ENCODE data around the gene NUP133. TPM values are rescaled to one million over a fixed set of nuclear protein-coding genes. Genes with fewer than 3 reads are reported as not detected.
"Not testable (repeated sequence)": the region's sequence is repeated elsewhere in the genome, so short reads cannot be mapped to it uniquely, and the experiment has no call there.

NUP133 gene
- total RNA-seq, 1 experiment from 2014 or later: 59.0 TPM

DNA sequence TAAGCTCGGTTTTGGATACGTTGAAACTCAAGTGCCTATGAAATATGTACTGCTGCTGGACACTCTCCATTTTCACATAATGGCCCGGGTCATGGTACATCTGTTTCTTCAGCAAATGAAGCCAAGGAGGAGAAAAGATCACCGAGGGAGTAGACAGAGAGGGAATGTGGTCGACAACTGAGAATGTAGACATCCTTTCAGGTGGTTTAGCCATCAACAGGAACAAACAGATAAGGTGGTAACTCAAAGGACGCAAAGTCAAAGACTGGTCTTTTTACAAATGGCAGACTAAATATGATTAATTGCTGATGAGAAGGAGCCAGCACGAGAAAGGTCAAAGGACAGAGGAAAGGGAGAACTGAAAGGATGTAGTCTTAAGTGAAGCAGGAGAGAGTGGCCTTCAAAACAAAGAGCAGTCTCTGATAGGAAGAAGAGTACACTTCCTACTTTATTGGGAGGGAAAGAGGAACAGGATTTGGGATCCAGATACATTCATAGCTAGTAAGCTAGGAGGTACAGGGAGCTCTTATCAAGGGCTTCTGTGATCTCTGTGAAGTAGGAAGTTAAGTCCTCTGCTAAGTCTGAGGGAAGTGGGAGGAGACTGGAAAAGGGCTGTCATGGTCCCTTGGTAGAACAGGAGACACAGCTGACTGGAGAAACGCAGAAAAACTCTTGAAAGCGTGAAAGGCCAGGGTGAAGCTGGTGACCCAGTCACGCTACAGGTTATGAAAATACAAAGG lies 28.3 kb downstream of the NUP133 start:
- Histone ChIP-seq H3K9me3 (ENCODE audit: low read depth, low read length, poor library complexity, severe bottlenecking) (no peaks in the 10 kb centered on the region), H3K27me3 (replicated peaks; ENCODE audit: insufficient read depth, low read depth, low read length, poor library complexity) (no peaks in the 10 kb centered on the region), H3K4me1 (ENCODE audit: insufficient read depth, low read length, poor library complexity, severe bottlenecking) (no peaks in the 10 kb centered on the region), H3K36me3 (ENCODE audit: insufficient read depth, low read length, poor library complexity, severe bottlenecking) (peaks cover 47% of the 10 kb centered on the region), H3K27ac (ENCODE audit: low read depth, low read length, poor library complexity, severe bottlenecking) (no peak overlapping the region), H3K4me3 (ENCODE audit: low read depth, low read length, poor library complexity, severe bottlenecking) (no peak overlapping the region)
- intact Hi-C loops (cut with micrococcal nuclease; ENCODE audit: unreplicated experiment): loop anchor here (2.0 kb wide), 1 partner anchor 215 kb away; no protein-coding TSS in a partner anchor
- no peak for DNase-seq (ENCODE audit: low spot score)
- BruUV-seq (replicated peaks): no TSS peak
- CTCF ChIA-PET: interaction anchor here (0.6 to 1.0 kb wide), 2 partner anchors 11 to 816 kb away, joined by 3 to 4 read pairs; no protein-coding TSS in a partner anchor
- POLR2A ChIA-PET (ENCODE audit: low non-redundant PET): no interaction called here
- TF ChIP-seq EZH2 (IDR thresholded peaks at IDR 0.05; ENCODE audit: borderline replicate concordance, low read depth, low read length, poor library complexity, severe bottlenecking): no peak

DNA sequence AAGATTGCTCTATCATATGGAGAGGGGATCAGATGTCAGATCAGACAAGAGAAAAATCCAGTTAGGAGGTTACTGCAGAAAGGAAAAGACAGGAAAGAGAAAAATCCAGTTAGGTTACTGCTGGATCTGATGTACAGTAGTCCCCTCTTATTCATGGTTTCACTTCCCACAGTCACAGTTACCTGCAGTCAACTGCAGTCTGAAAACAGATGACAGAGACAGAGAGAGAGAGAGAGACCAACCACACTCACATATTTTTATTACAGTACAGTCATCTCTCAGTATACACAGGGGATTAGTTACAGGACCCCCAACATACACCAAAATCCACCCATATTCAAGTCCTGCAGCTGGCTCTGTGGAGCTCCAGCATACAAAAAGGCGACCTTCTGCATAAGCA lies 29.3 kb downstream of the NUP133 start:
- Histone ChIP-seq H3K4me1 (ENCODE audit: insufficient read depth, low read length, poor library complexity, severe bottlenecking) (no peaks in the 10 kb centered on the region), H3K27me3 (replicated peaks; ENCODE audit: insufficient read depth, low read depth, low read length, poor library complexity) (no peaks in the 10 kb centered on the region), H3K9me3 (ENCODE audit: low read depth, low read length, poor library complexity, severe bottlenecking) (no peaks in the 10 kb centered on the region), H3K36me3 (ENCODE audit: insufficient read depth, low read length, poor library complexity, severe bottlenecking) (peaks cover 47% of the 10 kb centered on the region), H3K4me3 (ENCODE audit: low read depth, low read length, poor library complexity, severe bottlenecking) (no peak overlapping the region), H3K27ac (ENCODE audit: low read depth, low read length, poor library complexity, severe bottlenecking) (no peak overlapping the region)
- ChIA-PET POLR2A (ENCODE audit: low non-redundant PET) (no interaction called here), CTCF (no interaction called here)
- DNase-seq (ENCODE audit: low spot score): no peak
- intact Hi-C loops (cut with micrococcal nuclease; ENCODE audit: unreplicated experiment): no loop called here
- no peak for TF ChIP-seq EZH2 (IDR thresholded peaks at IDR 0.05; ENCODE audit: borderline replicate concordance, low read depth, low read length, poor library complexity, severe bottlenecking)
- TF ChIP-seq CTCF (conservative IDR thresholded peaks at IDR 0.05; ENCODE audit: low read depth, low read length): no peak
- BruUV-seq (replicated peaks): no TSS peak

- BruUV-seq (replicated peaks); intact Hi-C loops (cut with micrococcal nuclease; ENCODE audit: unreplicated experiment); H3K4me3 ChIP-seq (ENCODE audit: low read depth, low read length, poor library complexity, severe bottlenecking); H3K9me3 ChIP-seq (ENCODE audit: low read depth, low read length, poor library complexity, severe bottlenecking); H3K4me1 ChIP-seq (ENCODE audit: insufficient read depth, low read length, poor library complexity, severe bottlenecking); H3K27ac ChIP-seq (ENCODE audit: low read depth, low read length, poor library complexity, severe bottlenecking); POLR2A ChIA-PET (ENCODE audit: low non-redundant PET); H3K27me3 ChIP-seq (replicated peaks; ENCODE audit: insufficient read depth, low read depth, low read length, poor library complexity); DNase-seq (ENCODE audit: low spot score): not testable (repeated sequence)
- CTCF ChIA-PET: interaction anchor here (0.7 kb wide), 1 partner anchor 203 kb away, joined by 4 read pairs; no protein-coding TSS in a partner anchor
- H3K36me3 ChIP-seq (ENCODE audit: insufficient read depth, low read length, poor library complexity, severe bottlenecking): peaks cover 22% of the 10 kb centered on the region
These were observed 32.3 kb downstream of the NUP133 start for GRCh38 chr1:229475859-229476258.

DNA sequence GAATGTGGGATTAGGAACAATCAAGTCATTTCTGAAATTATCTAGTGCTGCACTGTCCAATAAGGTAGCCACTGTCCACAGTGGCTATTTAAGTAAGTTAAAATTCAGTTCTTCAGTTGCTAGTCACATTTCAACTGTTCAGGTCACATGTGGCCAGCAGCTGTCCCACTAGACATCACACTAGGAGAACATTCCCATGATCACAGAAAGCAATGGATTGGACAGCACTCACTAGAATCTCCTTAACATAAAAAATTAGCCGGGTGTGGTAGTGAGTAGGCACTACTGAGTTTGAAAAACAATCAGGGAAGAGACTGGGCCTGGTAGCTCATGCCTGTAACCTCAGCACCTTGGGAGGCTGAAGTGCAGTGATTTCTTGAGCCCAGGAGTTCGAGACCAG lies 33.6 kb downstream of the NUP133 start:
- Histone ChIP-seq H3K36me3 (ENCODE audit: insufficient read depth, low read length, poor library complexity, severe bottlenecking) (peaks cover 29% of the 10 kb centered on the region), H3K27me3 (replicated peaks; ENCODE audit: insufficient read depth, low read depth, low read length, poor library complexity) (no peaks in the 10 kb centered on the region), H3K4me1 (ENCODE audit: insufficient read depth, low read length, poor library complexity, severe bottlenecking) (no peaks in the 10 kb centered on the region), H3K4me3 (ENCODE audit: low read depth, low read length, poor library complexity, severe bottlenecking) (no peak overlapping the region), H3K27ac (ENCODE audit: low read depth, low read length, poor library complexity, severe bottlenecking) (no peak overlapping the region), H3K9me3 (ENCODE audit: low read depth, low read length, poor library complexity, severe bottlenecking) (no peaks in the 10 kb centered on the region)
- intact Hi-C loops (cut with micrococcal nuclease; ENCODE audit: unreplicated experiment): no loop called here
- CTCF ChIA-PET: no interaction called here
- no peak for TF ChIP-seq CTCF (conservative IDR thresholded peaks at IDR 0.05; ENCODE audit: low read depth, low read length)
- TF ChIP-seq EZH2 (IDR thresholded peaks at IDR 0.05; ENCODE audit: borderline replicate concordance, low read depth, low read length, poor library complexity, severe bottlenecking): no peak
- DNase-seq (ENCODE audit: low spot score): no peak
- BruUV-seq (replicated peaks): no TSS peak
- POLR2A ChIA-PET (ENCODE audit: low non-redundant PET): no interaction called here
